ENCODE data around the gene MBD3.
"Not testable (repeated sequence)": the region's sequence is repeated elsewhere in the genome, so short reads cannot be mapped to it uniquely, and the experiment has no call there.

The MBD3 gene

GRCh38 chr19:1540365-1540925 is 52.2 kb downstream of the MBD3 start:
- DNase-seq (ENCODE audit: low spot score), result no peak
- FAIRE-seq, result no peak

GRCh38 chr19:1539749-1540148 is 52.9 kb downstream of the MBD3 start:
- DNase-seq (ENCODE audit: low spot score); FAIRE-seq: not testable (repeated sequence)

- DNase-seq (ENCODE audit: low spot score), result no peak
- no peak for FAIRE-seq
Measured at GRCh38 chr19:1538978-1539377, 53.7 kb downstream of the MBD3 start.

GRCh38 chr19:1535699-1536098 is 57.0 kb downstream of the MBD3 start:
- FAIRE-seq; DNase-seq (ENCODE audit: low spot score): not testable (repeated sequence)

GRCh38 chr19:1534972-1535371 is 57.7 kb downstream of the MBD3 start:
- no peak for DNase-seq (ENCODE audit: low spot score)
- FAIRE-seq, result no peak

- FAIRE-seq, result no peak
- no peak for DNase-seq (ENCODE audit: low spot score)
Measured at GRCh38 chr19:1533510-1534150, 59.0 kb downstream of the MBD3 start.

GRCh38 chr19:1532003-1532402 is 60.7 kb downstream of the MBD3 start:
- FAIRE-seq (no peak), DNase-seq (ENCODE audit: low spot score) (no peak)

- FAIRE-seq, result no peak
- DNase-seq (ENCODE audit: low spot score), result no peak
Measured at GRCh38 chr19:1531587-1531986, 61.1 kb downstream of the MBD3 start.

- FAIRE-seq; DNase-seq (ENCODE audit: low spot score): not testable (repeated sequence)
Measured at GRCh38 chr19:1530856-1531255, 61.8 kb downstream of the MBD3 start.

GRCh38 chr19:1529430-1529816 is 63.2 kb downstream of the MBD3 start:
- DNase-seq (ENCODE audit: low spot score) (no peak), FAIRE-seq (no peak)

- FAIRE-seq (no peak), DNase-seq (ENCODE audit: low spot score) (no peak)
Measured at GRCh38 chr19:1528596-1529429, 63.9 kb downstream of the MBD3 start.

GRCh38 chr19:1527650-1528309 is 64.9 kb downstream of the MBD3 start:
- FAIRE-seq, result no peak

GRCh38 chr19:1526979-1527649 is 65.6 kb downstream of the MBD3 start:
- FAIRE-seq (no peak), DNase-seq (ENCODE audit: low spot score) (no peak)

More at GRCh38 chr19:1527650-1528309, 64.9 kb downstream of the MBD3 start:
- no peak for DNase-seq (ENCODE audit: low spot score)

- no peak for FAIRE-seq
Measured at GRCh38 chr19:1526066-1526778, 66.4 kb downstream of the MBD3 start.

GRCh38 chr19:1525343-1525742 is 67.3 kb downstream of the MBD3 start:
- FAIRE-seq (no peak), DNase-seq (ENCODE audit: low spot score) (no peak)

More at GRCh38 chr19:1526066-1526778, 66.4 kb downstream of the MBD3 start:
- no peak for DNase-seq (ENCODE audit: low spot score)

GRCh38 chr19:1524972-1525325 is 67.7 kb downstream of the MBD3 start:
- FAIRE-seq (peak; percentile 5), DNase-seq (ENCODE audit: low spot score) (no peak)

- peak; percentile 40 for FAIRE-seq
Measured at GRCh38 chr19:1524287-1524971, 68.2 kb downstream of the MBD3 start.

More at GRCh38 chr19:1524287-1524971, 68.2 kb downstream of the MBD3 start:
- no peak for DNase-seq (ENCODE audit: low spot score)

All from urothelium cell line (cell line).